Stimulated activated CD8-positive, alpha-beta memory T cell treated with anti-CD3 and anti-CD28 coated beads, Interleukin-7, amount 100 ng/mL, for 1 hour (primary cell): ENCODE measurements around the gene TGFBR3L.
"Not testable (repeated sequence)": the region's sequence is repeated elsewhere in the genome, so short reads cannot be mapped to it uniquely, and the experiment has no call there.

Experiments
- DNase-seq, 2 donors: peaks; one replicate each; pipeline ENCODE4 v3.0.0-alpha.2; 2020; ENCODE audit warnings: low read depth in 2 of 2

Gene TGFBR3L

GRCh38 chr19:7959211-7959610 is 44.6 kb downstream of the TGFBR3L start:
- no peak for DNase-seq

GRCh38 chr19:7961082-7961481 is 46.5 kb downstream of the TGFBR3L start:
- DNase-seq = not testable (repeated sequence)

DNA sequence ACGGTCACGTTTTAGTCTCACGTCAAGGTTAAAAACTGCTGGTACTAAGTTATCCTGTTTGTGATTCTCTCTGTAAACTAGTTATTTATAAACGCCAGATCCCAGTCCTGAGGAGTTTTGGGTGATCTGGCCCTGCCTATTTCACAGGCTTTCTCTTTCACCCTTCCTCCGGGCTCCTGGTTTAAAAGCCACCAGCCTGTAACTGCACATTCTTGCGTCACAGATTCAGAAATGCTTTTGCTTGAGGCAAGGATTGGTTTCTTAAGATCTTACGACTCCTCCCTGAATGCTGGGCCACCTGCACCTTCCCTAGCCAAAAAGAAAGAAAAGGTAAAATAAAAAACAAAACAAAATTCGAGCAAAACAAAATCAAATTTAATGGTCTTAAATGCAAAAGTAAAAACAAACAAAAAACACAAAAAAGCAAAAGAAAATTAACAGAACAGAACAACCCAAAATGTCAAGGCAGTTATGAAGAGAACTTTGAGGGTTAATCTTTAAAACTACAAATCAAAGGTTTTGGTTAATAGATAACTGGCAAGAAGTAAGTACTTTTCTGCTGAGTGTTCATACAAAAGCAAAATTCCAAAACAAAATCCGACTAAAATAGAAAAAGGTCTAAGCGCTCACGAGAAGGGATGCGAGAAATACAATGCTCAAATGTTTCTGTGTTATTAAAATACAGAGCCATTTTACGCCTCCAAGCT is 47.4 kb downstream of the TGFBR3L start:
- no peak for DNase-seq

- DNase-seq = no peak
Measured at GRCh38 chr19:7962644-7963268, 48.1 kb downstream of the TGFBR3L start.

DNA sequence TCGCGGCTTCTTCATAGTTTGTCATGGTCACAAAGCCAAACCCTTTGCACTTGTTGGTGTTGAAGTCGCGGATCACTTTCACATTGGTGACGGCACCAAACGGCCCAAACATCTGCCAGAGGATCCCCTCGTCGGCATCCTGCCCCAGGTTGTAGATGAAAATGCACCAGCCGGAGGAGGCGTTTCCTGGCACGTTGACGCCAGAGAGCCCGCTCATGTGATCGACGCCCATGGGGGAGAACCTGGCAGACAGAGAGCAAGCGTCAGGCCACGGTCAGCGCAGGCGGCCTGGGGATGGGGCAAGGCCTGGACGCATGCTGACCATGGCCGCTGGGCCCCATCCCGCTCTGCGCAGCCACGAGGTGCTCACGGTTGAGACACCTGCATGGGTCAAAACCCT is 48.9 kb downstream of the TGFBR3L start:
- no peak for DNase-seq

DNA sequence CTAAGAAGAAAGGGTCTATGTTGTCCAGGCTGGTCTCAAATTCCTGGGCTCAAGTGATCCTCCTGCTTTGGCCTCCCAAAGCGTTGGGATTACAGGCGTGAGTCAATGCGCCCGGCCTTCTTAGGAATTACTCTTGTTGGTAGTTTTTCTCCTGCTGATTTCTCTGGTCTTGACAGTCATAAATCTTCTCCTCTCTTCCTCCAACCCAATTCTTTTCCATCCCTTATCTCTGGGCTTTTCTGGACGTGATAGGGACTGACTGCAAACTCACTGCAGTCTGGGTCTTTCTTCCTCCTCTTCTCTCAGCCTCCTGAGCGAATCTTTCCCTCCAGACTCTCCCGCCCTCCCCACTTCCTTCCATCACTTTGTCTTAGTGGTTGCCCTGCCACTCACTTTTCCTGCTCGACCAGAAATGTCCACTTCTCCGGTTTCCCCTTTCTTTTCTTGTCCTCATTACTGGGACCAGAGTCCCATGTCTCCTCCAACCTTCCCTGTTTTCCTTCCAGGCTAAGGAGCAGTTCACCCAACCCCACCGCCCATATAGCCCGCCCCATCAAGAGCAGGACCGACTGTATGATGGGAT is 50.7 kb downstream of the TGFBR3L start:
- no peak for DNase-seq

DNA sequence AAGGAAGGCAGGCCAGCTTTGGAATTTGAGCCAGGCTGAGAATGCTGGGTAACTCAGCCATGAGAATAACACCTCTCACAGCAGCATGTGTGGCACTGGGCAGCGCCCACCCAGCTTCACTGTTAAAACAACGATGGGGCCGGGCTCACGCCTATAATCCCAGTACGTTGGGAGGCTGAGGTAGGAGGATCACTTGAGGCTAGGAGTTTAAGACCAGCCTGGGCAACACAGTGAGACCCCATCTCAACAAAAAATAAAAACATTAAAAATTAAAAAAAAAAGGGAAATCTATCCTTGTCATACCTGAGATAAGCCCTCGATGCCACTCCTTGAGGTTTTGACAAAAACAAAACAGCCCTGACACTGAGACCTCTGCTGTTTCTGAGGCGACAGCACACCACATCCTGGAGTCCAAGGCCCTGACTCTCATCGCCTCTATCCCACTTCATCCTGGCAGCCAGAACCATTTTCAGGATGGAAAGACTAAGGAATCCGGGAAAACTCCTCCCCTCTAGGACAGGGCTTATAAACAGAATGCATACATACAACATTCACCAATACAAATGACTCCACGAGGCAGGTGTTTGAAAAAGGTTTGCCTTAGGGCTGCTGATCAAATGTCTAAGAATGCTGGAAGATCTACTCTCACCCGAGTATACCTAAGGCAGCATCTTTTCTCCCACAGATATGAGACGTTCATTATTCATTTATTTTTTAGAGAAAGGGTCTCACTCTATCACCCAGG is 51.5 kb downstream of the TGFBR3L start:
- DNase-seq = no peak

- no peak for DNase-seq
Measured at GRCh38 chr19:7968008-7968795, 53.6 kb downstream of the TGFBR3L start.
